H9 (cell line): ENCODE results near the gene SYNJ1. TPM values are rescaled to one million over a fixed set of nuclear protein-coding genes. Genes with fewer than 3 reads are reported as not detected.

ENCODE experiments used
- DNase-seq: peaks from one replicate; pipeline ENCODE4 v3.0.0-alpha.2; 2017
- H2AFZ ChIP-seq: one replicate; pipeline ENCODE4 v1.6.1; 2013; ENCODE audit warnings: mild to moderate bottlenecking, low read length, control low read depth, moderate library complexity
- H2AK5ac ChIP-seq: 2 replicates; pipeline ENCODE4 v1.6.1; 2013; ENCODE audit warnings: low read length, control low read depth, mixed read lengths; ENCODE audit not compliant: insufficient read length
- H2BK120ac ChIP-seq: one replicate; pipeline ENCODE4 v1.6.1; 2013; ENCODE audit warnings: low read depth, mild to moderate bottlenecking, low read length, control low read depth, inconsistent platforms; ENCODE audit not compliant: poor library complexity, severe bottlenecking
- H2BK12ac ChIP-seq: 2 replicates; pipeline ENCODE4 v1.6.1; 2013; ENCODE audit warnings: low read length, control low read depth, mixed read lengths, low read depth; ENCODE audit not compliant: insufficient read length
- H2BK15ac ChIP-seq: 2 replicates; pipeline ENCODE4 v1.6.1; 2013; ENCODE audit warnings: low read depth, low read length, control low read depth
- H2BK20ac ChIP-seq: one replicate; pipeline ENCODE4 v1.6.1; 2013; ENCODE audit warnings: low read depth, mild to moderate bottlenecking, low read length, control low read depth, inconsistent platforms; ENCODE audit not compliant: poor library complexity, severe bottlenecking
- H2BK5ac ChIP-seq: 2 replicates; pipeline ENCODE4 v1.6.1; 2013; ENCODE audit warnings: low read length, control low read depth, mixed read lengths; ENCODE audit not compliant: insufficient read length
- H3K14ac ChIP-seq: 2 replicates; pipeline ENCODE4 v1.6.1; 2013; ENCODE audit warnings: low read length, control low read depth; ENCODE audit not compliant: insufficient read depth
- H3K18ac ChIP-seq: 2 replicates; pipeline ENCODE4 v1.6.1; 2013; ENCODE audit warnings: low read depth, mild to moderate bottlenecking, mixed read lengths, low read length, control low read depth; ENCODE audit not compliant: insufficient read length
- H3K23ac ChIP-seq: 2 replicates; pipeline ENCODE4 v1.6.1; 2013; ENCODE audit warnings: low read length, control low read depth, mixed read lengths, low read depth; ENCODE audit not compliant: insufficient read length
- H3K23me2 ChIP-seq: 2 replicates; pipeline ENCODE4 v1.6.1; 2013; ENCODE audit warnings: low read depth, mild to moderate bottlenecking, mixed read lengths, low read length, control low read depth; ENCODE audit not compliant: insufficient read length, poor library complexity, severe bottlenecking
- H3K27ac ChIP-seq: 2 replicates; pipeline ENCODE4 v1.5.1; 2013; ENCODE audit warnings: low read length, control low read depth, mixed read lengths, low read depth; ENCODE audit not compliant: insufficient read length
- H3K27me3 ChIP-seq: 2 replicates; pipeline ENCODE4 v1.6.1; 2013; ENCODE audit warnings: low read length, control low read depth, inconsistent platforms; ENCODE audit not compliant: insufficient read depth
- H3K4ac ChIP-seq: 2 replicates; pipeline ENCODE4 v1.6.1; 2013; ENCODE audit warnings: low read depth, mild to moderate bottlenecking, control low read depth, inconsistent platforms, low read length, moderate library complexity
- H3K4me1 ChIP-seq: 2 replicates; pipeline ENCODE4 v1.6.1; 2013; ENCODE audit warnings: low read length, control low read depth, inconsistent platforms; ENCODE audit not compliant: insufficient read depth
- H3K4me2 ChIP-seq: 2 replicates; pipeline ENCODE4 v1.6.1; 2013; ENCODE audit warnings: low read length, control low read depth, mixed read lengths; ENCODE audit not compliant: insufficient read length, insufficient read depth
- H3K56ac ChIP-seq: 2 replicates; pipeline ENCODE4 v1.6.1; 2013; ENCODE audit warnings: low read depth, mild to moderate bottlenecking, mixed read lengths, low read length, control low read depth; ENCODE audit not compliant: insufficient read length
- H3K79me1 ChIP-seq: 2 replicates; pipeline ENCODE4 v1.6.1; 2013; ENCODE audit warnings: low read depth, mild to moderate bottlenecking, moderate library complexity, low read length, control low read depth, inconsistent platforms; ENCODE audit not compliant: insufficient read depth, poor library complexity, severe bottlenecking
- H3K79me2 ChIP-seq: 2 replicates; pipeline ENCODE4 v1.6.1; 2013; ENCODE audit warnings: low read length, control low read depth, inconsistent platforms; ENCODE audit not compliant: insufficient read depth
- H3K9ac ChIP-seq: 2 replicates; pipeline ENCODE4 v1.6.1; 2013; ENCODE audit warnings: low read length, control low read depth, mixed read lengths; ENCODE audit not compliant: insufficient read length; ENCODE audit errors: extremely low read depth
- H3K9me3 ChIP-seq: one replicate; pipeline ENCODE4 v1.6.1; 2013; ENCODE audit warnings: low read depth, low read length, inconsistent platforms; ENCODE audit not compliant: control insufficient read depth
- H3T11ph ChIP-seq: one replicate; pipeline ENCODE4 v1.6.1; 2013; ENCODE audit warnings: mild to moderate bottlenecking, low read length, control low read depth, inconsistent platforms
- H4K20me1 ChIP-seq: one replicate; pipeline ENCODE4 v1.6.1; 2013; ENCODE audit not compliant: control insufficient read depth, insufficient read length, insufficient read depth
- H4K5ac ChIP-seq: 2 replicates; pipeline ENCODE4 v1.6.1; 2013; ENCODE audit warnings: low read depth, mild to moderate bottlenecking, mixed read lengths, low read length, control low read depth; ENCODE audit not compliant: insufficient read length
- H4K8ac ChIP-seq: replicated peaks from 2 replicates; pipeline ENCODE4 v1.6.1; 2013; ENCODE audit warnings: low read length, control low read depth, mixed read lengths, low read depth; ENCODE audit not compliant: insufficient read length
- H4K91ac ChIP-seq: 2 replicates; pipeline ENCODE4 v1.6.1; 2013; ENCODE audit warnings: low read depth, mild to moderate bottlenecking, moderate library complexity, mixed read lengths, low read length, control low read depth; ENCODE audit not compliant: insufficient read length
- H3K27ac Mint-ChIP-seq, 3 experiments: 2 replicates in 2 of 3; 3 replicates in 1 of 3; pipeline ENCODE4 v1.8.0; 2020 to 2021; ENCODE audit warnings: mixed read lengths in 3 of 3, mild to moderate bottlenecking in 1 of 3, moderate library complexity in 1 of 3
- H3K27me3 Mint-ChIP-seq: 2 replicates; pipeline ENCODE4 v1.8.0; 2021; ENCODE audit warnings: low read depth, mild to moderate bottlenecking, moderate library complexity, mixed read lengths
- H3K36me3 Mint-ChIP-seq, 3 experiments: 2 replicates in 2 of 3; 3 replicates in 1 of 3; pipeline ENCODE4 v1.8.0; 2020 to 2021; ENCODE audit warnings: low read depth in 3 of 3, mixed read lengths in 3 of 3; ENCODE audit not compliant: insufficient read depth in 1 of 3
- H3K4me1 Mint-ChIP-seq, 2 experiments: 2 replicates each; pipeline ENCODE4 v1.8.0; 2020; ENCODE audit warnings: mixed read lengths in 2 of 2
- H3K4me3 Mint-ChIP-seq, 2 experiments: 2 replicates in 1 of 2; 3 replicates in 1 of 2; pipeline ENCODE4 v1.8.0; 2020 to 2021; ENCODE audit warnings: mild to moderate bottlenecking in 2 of 2, mixed read lengths in 2 of 2, moderate library complexity in 1 of 2
- H3K9me3 Mint-ChIP-seq, 2 experiments: 2 replicates in 1 of 2; 3 replicates in 1 of 2; pipeline ENCODE4 v1.8.0; 2020; ENCODE audit warnings: mild to moderate bottlenecking in 2 of 2, mixed read lengths in 2 of 2, moderate library complexity in 1 of 2
- CTCF ChIP-seq: fragments of 200-600 bp; sonication (generic); conservative IDR thresholded peaks from 3 replicates; pipeline ENCODE4 v1.8.0; 2021; ENCODE audit warnings: antibody characterized with exemption, mild to moderate bottlenecking
- WGBS: extraction: QIAGEN DNeasy Blood & Tissue Kit; methylation state at CpG from one replicate; pipeline ENCODE4 v1.1.7; 2013; ENCODE audit warnings: missing lambda C conversion rate, low lambda C conversion rate, mixed read lengths; ENCODE audit not compliant: insufficient read length; ENCODE audit errors: extremely low coverage; 5-methylcytosine and 5-hydroxymethylcytosine counted together
- total RNA-seq: library from RNA; stranded (reverse); gene quantifications from 2 replicates; pipeline ENCODE4 v1.2.1, GENCODE V29; 2021

SYNJ1 gene
- total RNA-seq, 1 experiment from 2014 or later = 7.1 TPM

GRCh38 chr21:32742396-32742795 is 14.6 kb upstream of the SYNJ1 start:
- no peak for TF ChIP-seq CTCF
- Histone ChIP-seq H3K23ac (no peak overlapping the region), H3K9ac (no peak overlapping the region), H3T11ph (no peak overlapping the region), H2AFZ (no peak overlapping the region), H3K14ac (no peak overlapping the region), H3K27ac (no peak overlapping the region), H3K79me2 (no peaks in the 10 kb centered on the region), H3K79me1 (no peaks in the 10 kb centered on the region), H4K20me1 (no peaks in the 10 kb centered on the region), H2BK12ac (no peak overlapping the region), H2AK5ac (no peak overlapping the region), H2BK5ac (no peak overlapping the region), H2BK120ac (no peak overlapping the region), H4K91ac (no peak overlapping the region), H3K23me2 (no peaks in the 10 kb centered on the region), H3K4me1 (no peaks in the 10 kb centered on the region), H2BK15ac (no peak overlapping the region), H3K4me2 (no peak overlapping the region), H4K5ac (no peak overlapping the region), H3K9me3 (no peaks in the 10 kb centered on the region), H3K56ac (no peak overlapping the region), H4K8ac (no peak overlapping the region), H2BK20ac (no peak overlapping the region), H3K4ac (no peak overlapping the region), H3K27me3 (no peaks in the 10 kb centered on the region), H3K18ac (no peak overlapping the region)
- Mint-ChIP-seq H3K9me3 (no peaks in the 10 kb centered on the region), H3K36me3 (peaks cover 45 to 88% (median 87%) of the 10 kb centered on the region in 3 experiments), H3K27me3 (no peaks in the 10 kb centered on the region; the same call in 1 of the 2 replicates), H3K27ac (peak overlapping the region in 1 of 3 experiments; percentile 12; a peak in 1 of 7 replicates), H3K4me3 (no peak overlapping the region), H3K4me1 (peaks cover 0 to 16% of the 10 kb centered on the region in 2 experiments; a peak in 2 of 4 replicates)
- WGBS = no CpG with 5 or more reads among the region's 2 CpGs
- DNase-seq = no peak
